Natural killer cell treated with Interleukin-12 subunit alpha and Interleukin-12 subunit beta and Interleukin-15 and Interleukin-18, amount 100 ng/mL, for 72 hours (primary cell): ENCODE measurements around the gene LEKR1. TPM values are rescaled to one million over a fixed set of nuclear protein-coding genes. Genes with fewer than 3 reads are reported as not detected.
"Not testable (repeated sequence)": the region's sequence is repeated elsewhere in the genome, so short reads cannot be mapped to it uniquely, and the experiment has no call there.

Source experiments
- ATAC-seq, 2 donors: fragments of 150-1000 bp; cut with Tn5 transposase in 1 of 2; sonication (Bioruptor Pico), chemical (Tn5 transposase) in 1 of 2; 2 replicates each; pipeline ENCODE4 v1.10.0; 2021
- DNase-seq: peaks from one replicate; pipeline ENCODE4 v3.0.0; 2022; ENCODE audit warnings: low spot score
- H3K27ac Mint-ChIP-seq, 2 donors: 1 replicate in 1 of 2; 2 replicates in 1 of 2; pipeline ENCODE4 v1.8.0; 2022; ENCODE audit warnings: mixed read lengths in 2 of 2, mild to moderate bottlenecking in 1 of 2, moderate library complexity in 1 of 2
- H3K27me3 Mint-ChIP-seq, 2 donors: 1 replicate in 1 of 2; 2 replicates in 1 of 2; pipeline ENCODE4 v1.8.0; 2022; ENCODE audit warnings: mixed read lengths in 2 of 2
- H3K36me3 Mint-ChIP-seq: one replicate; pipeline ENCODE4 v1.8.0; 2022; ENCODE audit warnings: mixed read lengths
- H3K4me1 Mint-ChIP-seq, 2 donors: 1 replicate in 1 of 2; 2 replicates in 1 of 2; pipeline ENCODE4 v1.8.0; 2022; ENCODE audit warnings: low read depth in 2 of 2, mixed read lengths in 2 of 2, mild to moderate bottlenecking in 1 of 2
- H3K4me3 Mint-ChIP-seq: one replicate; pipeline ENCODE4 v1.8.0; 2022; ENCODE audit warnings: mixed read lengths
- H3K9me3 Mint-ChIP-seq: 2 replicates; pipeline ENCODE4 v1.8.0; 2022; ENCODE audit warnings: mixed read lengths
- total RNA-seq, 2 donors: library from RNA; stranded (reverse); gene quantifications; one replicate each; pipeline ENCODE4 v1.2.3, GENCODE V29; 2022

LEKR1 gene
- total RNA-seq, 2 donors from 2014 or later = 0.43 to 1.3 TPM

DNA sequence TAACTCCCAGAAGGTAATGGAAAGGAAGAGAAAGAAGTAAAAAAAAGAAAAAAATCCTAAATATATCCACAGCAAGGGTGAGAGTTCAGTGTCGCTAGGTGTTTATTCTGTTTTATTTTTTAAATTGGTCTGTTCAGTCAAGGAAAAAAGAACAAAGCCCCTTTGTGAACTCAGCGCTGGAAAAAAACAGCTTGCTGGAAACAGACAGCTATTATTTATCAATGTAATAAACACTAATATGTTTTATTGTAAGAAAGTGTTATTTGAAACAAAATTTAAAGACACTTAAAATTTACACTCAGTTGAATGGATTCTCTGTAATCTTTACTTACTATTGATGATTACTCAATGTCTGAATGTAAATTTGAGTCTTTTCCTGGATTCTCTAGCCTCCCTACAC, 32.3 kb upstream of the LEKR1 start:
- peak overlapping the region; percentile 72 to 81 for H3K27ac Mint-ChIP-seq
- H3K4me3 Mint-ChIP-seq = no peak overlapping the region

DNA sequence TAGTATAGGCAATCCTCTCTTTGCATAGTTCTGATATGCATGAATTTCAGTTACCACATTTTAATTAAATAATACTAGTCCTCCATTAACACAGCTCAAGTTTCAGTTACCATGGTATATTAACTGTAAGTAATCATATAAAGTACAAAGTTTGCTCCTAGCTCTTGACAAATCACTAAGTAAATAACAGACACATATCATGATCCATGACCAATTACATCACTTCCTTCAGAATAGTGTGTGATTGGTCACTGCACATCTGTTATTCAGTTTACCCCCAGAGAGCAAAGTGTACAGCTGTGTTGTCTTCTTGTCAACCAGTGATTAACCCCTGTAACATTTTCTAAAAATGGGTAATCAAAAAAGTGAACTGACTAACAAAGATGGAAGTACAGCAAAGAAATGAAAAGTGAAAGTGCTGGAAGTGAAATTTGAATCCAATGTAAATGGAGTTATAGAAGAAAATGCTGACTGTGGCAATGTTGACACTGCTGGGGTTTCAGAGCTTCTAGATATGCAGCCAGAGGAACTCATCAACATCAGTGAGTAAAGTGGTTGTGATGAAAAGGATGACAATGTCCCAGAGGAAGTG, 30.2 kb upstream of the LEKR1 start:
- ATAC-seq (no peak), DNase-seq (no peak)
- Mint-ChIP-seq H3K27me3 (no peaks in the 10 kb centered on the region), H3K9me3 (peaks cover 11% of the 10 kb centered on the region), H3K36me3 (peaks cover 24% of the 10 kb centered on the region), H3K27ac (no peak overlapping the region), H3K4me3 (no peak overlapping the region), H3K4me1 (peaks cover 24 to 25% of the 10 kb centered on the region in 2 donors)

More for the DNA sequence above, 32.3 kb upstream of the LEKR1 start:
- no peak for ATAC-seq
- Mint-ChIP-seq H3K9me3 (peaks cover 6% of the 10 kb centered on the region), H3K27me3 (no peaks in the 10 kb centered on the region), H3K4me1 (peaks cover 22 to 24% of the 10 kb centered on the region in 2 donors), H3K36me3 (peaks cover 11% of the 10 kb centered on the region)
- no peak for DNase-seq

DNA sequence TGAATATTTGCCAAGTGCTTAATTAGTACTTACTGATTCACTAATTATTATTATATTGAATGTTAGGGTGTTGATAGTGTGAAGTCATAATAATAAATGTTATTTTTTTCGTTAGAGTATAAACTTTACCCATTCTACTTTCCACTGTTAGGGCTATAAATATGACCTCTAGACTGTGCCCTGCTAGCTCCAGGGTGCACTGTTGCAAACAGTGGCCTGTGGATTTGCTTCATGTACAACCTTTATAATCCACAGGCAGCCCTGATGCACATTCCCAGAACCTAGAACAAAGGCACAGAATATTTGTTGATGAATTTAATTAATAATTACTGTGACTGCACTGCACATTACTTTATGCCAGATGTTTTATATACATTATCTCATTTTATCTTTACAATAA, 28.8 kb upstream of the LEKR1 start:
- H3K27me3 Mint-ChIP-seq = no peaks in the 10 kb centered on the region
- peaks cover 19% of the 10 kb centered on the region in 2 donors for H3K4me1 Mint-ChIP-seq
- peaks cover 25% of the 10 kb centered on the region for H3K36me3 Mint-ChIP-seq
- H3K4me3 Mint-ChIP-seq = no peak overlapping the region
- peaks cover 14% of the 10 kb centered on the region for H3K9me3 Mint-ChIP-seq
- no peak for ATAC-seq
- no peak overlapping the region for H3K27ac Mint-ChIP-seq
- DNase-seq = no peak

DNA sequence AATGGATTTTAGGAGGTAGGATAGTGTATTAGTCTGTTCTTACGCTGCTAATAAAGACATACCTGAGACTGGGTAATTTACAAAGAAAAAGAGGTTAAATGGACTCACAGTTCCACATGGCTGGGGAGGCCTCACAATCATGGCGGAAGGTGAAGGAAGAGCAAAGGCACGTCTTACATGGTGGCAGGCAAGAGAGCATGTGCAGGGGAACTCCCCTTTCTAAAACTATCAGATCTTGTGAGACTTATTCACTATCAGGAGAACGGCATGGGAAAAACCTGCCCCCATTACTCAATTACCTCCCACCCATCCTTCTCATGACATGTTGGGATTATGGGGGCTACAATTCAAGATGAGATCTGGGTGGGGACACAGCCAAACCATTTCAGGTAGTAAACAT, 25.9 kb upstream of the LEKR1 start:
- Mint-ChIP-seq H3K9me3 (peaks cover 10% of the 10 kb centered on the region), H3K36me3 (peaks cover 23% of the 10 kb centered on the region), H3K4me1 (peaks cover 10 to 17% of the 10 kb centered on the region in 2 donors)
- H3K27ac Mint-ChIP-seq, H3K4me3 Mint-ChIP-seq, H3K27me3 Mint-ChIP-seq, DNase-seq, ATAC-seq: not testable (repeated sequence)

DNA sequence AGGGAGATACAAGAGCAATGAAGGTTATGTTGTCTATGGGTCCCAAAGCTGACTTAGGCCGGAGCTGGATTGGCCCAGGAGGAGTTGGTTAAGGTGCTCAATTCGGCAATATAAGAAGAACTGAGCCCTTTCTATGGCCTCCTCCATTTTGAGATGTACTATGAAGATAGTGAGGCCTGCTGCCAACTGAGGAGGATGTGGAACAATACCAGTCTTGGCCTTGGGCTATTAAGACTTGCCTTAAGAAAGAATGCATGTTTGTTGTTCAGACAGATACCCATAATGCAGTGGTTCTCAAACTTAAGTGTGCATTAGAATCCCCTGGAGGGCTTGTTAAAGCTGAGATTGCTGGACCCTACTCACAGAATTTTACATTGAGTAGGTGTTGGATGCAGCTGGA, 24.4 kb upstream of the LEKR1 start:
- Mint-ChIP-seq H3K9me3 (peaks cover 10% of the 10 kb centered on the region), H3K4me3 (no peak overlapping the region), H3K27me3 (no peaks in the 10 kb centered on the region), H3K4me1 (peaks cover 5 to 12% of the 10 kb centered on the region in 2 donors), H3K27ac (no peak overlapping the region), H3K36me3 (peaks cover 23% of the 10 kb centered on the region)
- DNase-seq = no peak
- ATAC-seq = no peak

DNA sequence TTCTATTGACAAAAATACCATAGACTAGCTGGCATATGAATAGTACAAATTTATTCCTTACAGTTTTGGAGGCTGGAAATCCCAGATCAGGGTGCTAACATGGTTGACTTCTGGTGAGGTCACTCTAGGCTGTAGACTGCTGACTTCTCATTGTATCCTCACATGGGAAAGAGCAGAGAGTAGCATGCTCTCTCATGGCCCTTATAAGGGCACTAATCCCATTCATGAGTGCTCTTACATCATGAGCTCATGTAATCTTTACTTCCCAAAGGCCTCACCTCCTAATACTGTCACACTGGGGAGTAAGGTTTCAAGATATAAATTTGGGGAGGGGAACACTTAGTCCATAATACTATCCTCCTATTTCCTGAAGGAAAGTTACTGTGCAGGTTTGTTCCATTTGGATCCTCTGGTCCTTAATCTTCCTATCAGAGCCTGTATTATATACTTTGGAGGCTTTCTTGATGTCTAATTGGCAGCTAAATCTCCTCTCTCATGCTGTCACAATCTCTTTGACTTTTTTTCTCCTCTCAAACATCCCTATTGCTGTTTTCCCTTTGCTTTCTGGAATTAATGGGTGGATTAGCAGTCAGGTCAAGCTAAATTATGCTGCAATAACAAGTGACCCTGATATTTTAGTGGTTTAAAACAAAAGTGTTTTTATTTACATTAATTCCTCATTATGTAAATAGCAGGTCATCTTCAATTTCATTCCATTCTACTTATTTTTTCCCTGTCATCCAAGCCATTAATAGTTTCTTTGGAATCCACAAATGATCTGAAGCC, 23.1 kb upstream of the LEKR1 start:
- H3K27me3 Mint-ChIP-seq = no peaks in the 10 kb centered on the region
- H3K4me3 Mint-ChIP-seq = no peak overlapping the region
- DNase-seq = no peak
- peaks cover 23% of the 10 kb centered on the region for H3K36me3 Mint-ChIP-seq
- peaks cover 7 to 12% of the 10 kb centered on the region in 2 donors for H3K4me1 Mint-ChIP-seq
- peaks cover 10% of the 10 kb centered on the region for H3K9me3 Mint-ChIP-seq
- no peak overlapping the region for H3K27ac Mint-ChIP-seq
- ATAC-seq = no peak

DNA sequence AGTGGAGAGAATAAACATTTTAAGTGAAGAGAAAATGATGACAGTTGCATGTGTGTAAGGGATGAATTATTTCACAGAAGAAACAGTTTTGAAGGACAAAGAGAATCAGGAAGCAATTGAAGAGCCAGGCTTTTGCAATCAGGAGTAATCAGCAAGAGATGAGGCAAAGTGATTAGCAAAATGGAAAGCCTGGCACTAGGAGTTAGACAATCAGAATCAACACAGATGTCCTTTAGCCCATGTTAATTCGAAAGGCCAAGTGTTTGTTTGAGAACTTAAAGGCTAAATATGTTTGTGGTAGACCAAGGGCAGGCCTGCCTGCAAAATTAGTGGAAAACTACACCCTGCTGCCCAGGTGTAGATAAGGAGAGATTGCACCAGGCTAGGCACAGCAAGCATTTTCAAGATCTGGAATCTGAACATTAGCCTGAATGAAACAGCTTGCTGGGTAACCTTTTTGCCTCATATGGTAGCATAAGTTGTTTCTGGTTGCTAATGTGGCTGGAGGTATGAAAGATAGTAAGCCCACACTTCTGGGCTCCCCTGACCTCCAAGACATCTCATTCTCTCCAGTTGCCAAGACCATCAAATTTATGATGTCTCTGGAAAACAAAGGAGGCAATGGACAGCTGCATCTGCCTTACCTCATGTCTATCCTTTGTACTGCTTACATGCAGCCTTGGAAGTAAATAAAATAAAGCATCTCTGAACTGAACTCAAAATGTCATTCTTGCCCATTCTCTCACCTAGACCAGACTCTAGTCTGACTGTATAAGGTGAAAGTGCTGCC, 22.0 kb upstream of the LEKR1 start:
- peaks cover 10% of the 10 kb centered on the region for H3K9me3 Mint-ChIP-seq
- H3K27ac Mint-ChIP-seq = no peak overlapping the region
- H3K4me3 Mint-ChIP-seq = no peak overlapping the region
- peaks cover 7 to 12% of the 10 kb centered on the region in 2 donors for H3K4me1 Mint-ChIP-seq
- H3K27me3 Mint-ChIP-seq = no peaks in the 10 kb centered on the region
- no peak for ATAC-seq
- peaks cover 23% of the 10 kb centered on the region for H3K36me3 Mint-ChIP-seq
- DNase-seq = no peak

DNA sequence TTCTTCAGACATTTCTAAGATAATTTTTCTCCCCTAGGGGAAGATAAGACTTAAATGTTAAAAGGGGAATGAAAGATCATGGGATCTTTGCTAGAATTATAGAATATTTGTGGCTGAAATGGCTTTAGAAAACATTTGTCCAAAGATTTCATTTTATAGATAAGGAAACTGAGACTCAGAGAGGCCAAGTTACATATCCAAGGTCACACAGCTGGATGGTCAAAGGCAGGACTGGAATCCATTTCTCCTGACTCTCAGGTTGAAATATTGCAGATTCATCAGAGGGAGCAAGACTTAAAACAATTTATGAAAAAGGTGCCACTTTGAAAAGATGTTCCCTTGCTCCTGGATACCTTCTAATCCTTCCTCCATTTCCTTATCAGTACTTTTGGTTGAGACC, 19.5 kb upstream of the LEKR1 start:
- Mint-ChIP-seq H3K36me3 (peaks cover 5% of the 10 kb centered on the region), H3K27ac (no peak overlapping the region)

DNA sequence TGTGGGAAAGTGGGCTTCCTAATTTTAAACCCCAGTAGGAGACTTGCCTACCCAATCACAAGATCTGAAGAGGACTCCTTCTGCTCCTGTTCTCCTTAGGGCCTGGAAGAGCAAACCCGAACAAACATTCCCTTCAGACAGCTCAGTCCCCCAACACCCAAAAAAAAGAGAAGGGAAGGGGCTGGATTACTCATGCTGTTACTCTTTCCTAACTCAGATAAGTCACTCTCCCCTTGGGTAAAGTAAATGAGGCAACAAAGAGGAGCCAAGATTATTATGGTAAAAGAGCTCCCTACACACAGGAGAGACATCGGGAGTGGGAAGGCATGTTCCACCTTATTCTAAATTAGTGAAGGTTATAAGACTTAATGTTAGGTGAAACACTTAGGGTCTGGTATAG, 18.1 kb upstream of the LEKR1 start:
- peaks cover 3% of the 10 kb centered on the region for H3K9me3 Mint-ChIP-seq
- H3K36me3 Mint-ChIP-seq = peaks cover 5% of the 10 kb centered on the region
- no peak for ATAC-seq
- no peaks in the 10 kb centered on the region for H3K27me3 Mint-ChIP-seq
- peaks cover 10 to 22% of the 10 kb centered on the region in 2 donors for H3K4me1 Mint-ChIP-seq
- no peak overlapping the region for H3K4me3 Mint-ChIP-seq
- DNase-seq = no peak
- peak overlapping the region in 1 of 2 donors; percentile 53 for H3K27ac Mint-ChIP-seq

More for the DNA sequence above, 19.5 kb upstream of the LEKR1 start:
- Mint-ChIP-seq H3K4me3 (no peak overlapping the region), H3K9me3 (peaks cover 3% of the 10 kb centered on the region), H3K27me3 (no peaks in the 10 kb centered on the region), H3K4me1 (peaks cover 5 to 16% of the 10 kb centered on the region in 2 donors)
- ATAC-seq = no peak
- no peak for DNase-seq

DNA sequence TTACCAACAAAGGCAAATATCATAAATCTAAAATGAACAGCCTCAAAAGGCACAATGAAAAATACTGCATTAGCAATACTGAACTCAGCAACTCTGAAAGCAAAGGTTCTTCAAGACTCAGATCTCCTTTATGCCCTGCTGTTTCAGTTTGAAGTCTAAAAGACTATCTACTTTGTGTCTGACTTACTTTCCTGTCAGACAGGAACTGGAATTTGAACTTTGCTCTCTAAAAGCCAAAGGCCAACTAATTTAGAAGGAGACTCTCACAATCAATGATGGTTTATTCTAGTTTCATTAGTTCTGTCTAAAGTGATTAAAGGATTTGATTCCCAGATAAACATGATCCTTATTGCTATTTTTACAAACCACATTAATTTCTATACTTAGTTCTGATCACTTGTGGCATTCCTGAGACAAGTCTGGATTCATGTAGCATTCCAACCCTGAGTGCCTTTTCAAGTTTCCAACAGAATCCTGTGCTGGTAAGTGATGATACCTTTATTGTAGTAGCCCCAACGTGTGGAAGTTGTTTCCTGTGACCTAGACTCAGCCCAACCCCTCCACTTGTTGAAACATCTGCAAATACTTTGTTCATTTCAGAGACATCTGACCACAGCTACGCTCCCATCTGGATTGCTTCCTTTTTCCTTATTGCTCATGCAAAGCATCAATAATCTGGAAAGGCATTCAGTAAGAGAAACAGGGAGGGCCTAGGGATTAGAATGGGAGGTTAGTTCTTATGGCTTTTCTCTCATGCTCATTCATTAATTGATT, 14.9 kb upstream of the LEKR1 start:
- ATAC-seq = no peak
- Mint-ChIP-seq H3K27ac (no peak overlapping the region), H3K9me3 (no peaks in the 10 kb centered on the region), H3K36me3 (no peaks in the 10 kb centered on the region), H3K4me3 (no peak overlapping the region), H3K27me3 (no peaks in the 10 kb centered on the region), H3K4me1 (peaks cover 19 to 27% of the 10 kb centered on the region in 2 donors)
- DNase-seq = no peak

DNA sequence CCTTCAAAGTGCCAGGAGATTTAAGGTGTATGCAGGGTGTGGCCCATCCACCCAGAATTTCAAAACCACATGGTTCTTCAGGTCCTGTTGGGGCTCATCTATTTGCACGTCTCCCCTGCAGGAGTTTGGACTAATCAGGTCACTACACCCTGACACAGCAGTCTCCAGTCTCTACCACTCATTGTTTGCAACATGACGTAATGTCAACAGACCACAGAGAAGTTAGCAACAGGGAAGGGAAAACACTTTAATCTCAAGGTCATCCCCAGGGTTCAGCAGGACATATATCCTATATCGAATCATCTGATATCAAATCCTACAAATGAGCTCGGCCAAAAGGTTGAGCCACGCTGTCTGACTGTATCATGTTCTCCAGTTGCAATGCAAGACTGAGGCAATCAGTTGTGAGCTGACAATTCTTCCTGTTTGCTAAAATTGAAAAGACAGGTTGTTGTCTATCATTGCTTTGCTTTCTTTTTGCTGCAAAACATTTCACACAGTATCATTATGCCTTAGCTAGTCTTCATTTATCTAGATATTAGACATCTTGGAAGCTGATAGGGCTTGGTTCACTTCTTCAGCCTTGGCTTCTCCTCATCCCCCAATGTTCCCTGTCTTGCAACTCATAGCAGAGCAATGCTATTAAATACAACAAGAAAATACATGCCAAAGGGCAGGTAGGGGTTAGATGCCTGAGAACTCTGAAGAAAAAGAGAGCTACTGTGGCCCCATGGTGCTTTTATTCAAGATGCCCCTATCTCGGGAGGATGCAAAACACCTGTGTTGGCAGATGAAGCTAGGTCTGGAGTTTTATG, 13.4 kb upstream of the LEKR1 start:
- H3K4me3 Mint-ChIP-seq = no peak overlapping the region
- ATAC-seq = no peak
- no peaks in the 10 kb centered on the region for H3K36me3 Mint-ChIP-seq
- H3K27me3 Mint-ChIP-seq = no peaks in the 10 kb centered on the region
- DNase-seq = no peak
- peak overlapping the region in 1 of 2 donors; percentile 49 for H3K27ac Mint-ChIP-seq
- H3K9me3 Mint-ChIP-seq = no peaks in the 10 kb centered on the region
- peaks cover 25 to 37% of the 10 kb centered on the region in 2 donors for H3K4me1 Mint-ChIP-seq

DNA sequence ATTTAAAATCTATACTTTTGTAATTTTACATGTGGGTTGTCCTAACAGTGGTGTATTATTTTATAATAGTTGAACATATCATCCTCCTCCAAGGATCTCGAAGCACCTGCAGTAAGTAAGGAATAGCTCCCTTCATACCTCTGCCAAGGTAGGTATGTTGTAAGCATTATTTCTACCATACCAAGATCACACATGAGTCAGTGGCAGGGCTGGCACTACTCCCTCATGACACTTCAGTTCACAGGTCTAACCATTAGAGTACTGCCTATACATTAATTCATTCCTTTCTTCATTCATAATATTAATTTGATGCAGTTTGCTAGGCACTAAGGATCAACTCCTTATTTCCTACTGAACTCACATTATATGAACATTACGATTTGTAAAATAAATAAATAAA, 11.9 kb upstream of the LEKR1 start:
- ATAC-seq = no peak
- no peak for DNase-seq
- Mint-ChIP-seq H3K27ac (no peak overlapping the region), H3K27me3 (no peaks in the 10 kb centered on the region), H3K36me3 (no peaks in the 10 kb centered on the region), H3K4me3 (no peak overlapping the region), H3K9me3 (no peaks in the 10 kb centered on the region), H3K4me1 (peaks cover 30 to 49% of the 10 kb centered on the region in 2 donors)
